Esophagus muscularis mucosa (tissue), 4 donors: ENCODE measurements around the gene RNF144B.

Source experiments
- CTCF ChIP-seq, 3 experiments: fragments of 200-600 bp in 2 of 3; fragments of 450-650 bp in 1 of 3; sonication (generic) in 2 of 3; IDR thresholded peaks; one replicate each; pipeline ENCODE4 v1.5.1; 2017 to 2019; ENCODE audit warnings: antibody characterized with exemption in 3 of 3, mild to moderate bottlenecking in 2 of 3, moderate library complexity in 1 of 3
- EP300 ChIP-seq: sonication (generic); formaldehyde crosslinking; IDR thresholded peaks from one replicate; pipeline ENCODE4 v1.6.1; 2017; ENCODE audit warnings: antibody characterized with exemption
- POLR2A ChIP-seq: fragments of 450-650 bp; IDR thresholded peaks from one replicate; pipeline ENCODE4 v1.6.1; 2017; ENCODE audit warnings: antibody characterized with exemption, moderate library complexity, mild to moderate bottlenecking, low read depth

DNA sequence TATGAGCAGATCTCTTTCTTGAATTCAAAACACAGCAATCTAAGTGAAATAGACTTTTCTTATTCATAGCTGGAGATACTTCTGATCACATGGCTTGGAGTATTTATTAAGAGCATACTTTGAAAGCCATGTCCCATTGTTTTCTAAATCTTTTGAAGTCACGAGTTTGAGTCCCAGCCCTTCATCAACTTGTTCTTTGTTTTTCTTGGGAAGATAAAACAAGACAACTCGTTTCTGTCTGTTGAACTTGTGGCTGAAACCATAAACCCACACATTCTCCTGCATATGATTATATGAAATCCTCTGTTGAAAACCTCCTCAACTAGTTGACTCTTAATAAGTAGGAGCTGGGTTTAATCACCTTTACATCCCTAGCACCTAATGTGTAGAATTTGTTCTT lies 3.3 kb downstream of the RNF144B start:
- TF ChIP-seq POLR2A (no peak), CTCF (IDR thresholded peaks at IDR 0.05) (no peak), EP300 (no peak)
